NCI-H1436 (cell line): ENCODE results near the gene KCTD13.
A peak's percentile ranks its signal among the peaks of the same experiment; 100 is the strongest.
"Not testable (repeated sequence)": the region's sequence is repeated elsewhere in the genome, so short reads cannot be mapped to it uniquely, and the experiment has no call there.

Experiments used
- DNase-seq: peaks from one replicate; lab custom pipeline; 2025; lab: John Stamatoyannopoulos, UW

The KCTD13 gene

DNA sequence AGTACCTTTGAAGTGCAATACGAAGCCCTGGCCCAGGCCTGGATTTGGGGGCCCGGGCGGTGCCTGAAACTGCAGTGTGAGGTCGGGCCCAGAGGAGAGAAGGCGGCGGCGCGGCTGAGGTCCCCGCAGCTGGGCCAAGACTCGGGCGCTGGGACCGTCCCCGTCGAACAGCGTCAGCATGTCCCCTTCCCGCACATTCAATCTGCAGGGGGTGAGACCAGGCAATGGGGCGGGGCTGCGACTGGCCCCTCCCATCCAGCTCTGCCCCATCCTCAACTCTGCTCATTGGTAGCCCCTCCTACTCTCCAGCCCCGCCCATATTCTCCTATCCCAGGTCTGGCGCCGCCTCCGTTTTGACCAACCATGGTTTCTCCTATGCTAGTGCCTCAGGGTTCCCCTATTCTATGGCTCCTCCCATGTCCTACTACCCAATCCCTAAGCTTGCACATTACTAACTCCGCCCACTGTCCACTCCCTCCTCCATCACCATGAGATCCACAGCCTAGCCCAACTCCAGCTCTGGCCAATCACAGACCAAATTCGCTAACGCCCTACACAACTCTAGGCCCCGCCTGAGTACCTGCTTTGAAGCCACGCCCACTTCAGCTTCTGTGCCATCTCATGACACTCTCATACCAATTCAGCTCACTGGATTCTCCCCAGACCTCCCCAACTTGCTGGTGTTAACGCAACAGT lies 48.6 kb downstream of the KCTD13 start:
- no peak for DNase-seq

DNA sequence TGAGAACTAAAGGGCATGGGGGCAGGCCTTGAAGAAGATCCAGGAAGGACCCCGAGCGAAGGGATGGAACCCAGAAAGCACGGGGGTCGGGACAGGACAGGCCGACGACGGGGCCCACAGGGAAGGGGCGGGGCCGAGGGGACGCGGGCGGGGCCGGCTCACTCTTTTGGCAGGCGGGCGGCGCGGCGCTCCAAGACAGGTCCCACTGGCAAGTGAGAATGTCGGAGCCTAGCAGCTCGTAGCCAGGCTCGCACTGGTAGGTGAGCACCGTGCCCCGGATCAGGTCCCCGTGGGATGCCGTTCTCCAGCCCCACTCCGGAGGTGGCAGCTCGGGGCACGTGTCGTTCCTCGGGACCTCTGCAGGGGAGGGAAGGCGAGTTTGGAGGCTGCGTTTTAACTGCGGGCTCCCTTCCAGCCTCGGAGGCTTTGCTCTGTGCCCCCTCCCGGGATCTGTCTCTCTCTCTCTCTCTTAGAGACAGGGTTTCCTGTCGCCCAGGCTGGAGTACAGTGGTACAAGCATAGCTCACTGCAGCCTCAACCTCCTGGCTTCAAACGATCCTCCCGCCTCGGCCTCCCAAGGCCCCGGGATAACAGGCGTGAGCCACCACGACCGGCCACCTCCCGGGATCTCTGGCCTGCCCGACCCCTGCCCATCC lies 49.3 kb downstream of the KCTD13 start:
- DNase-seq, result no peak

DNA sequence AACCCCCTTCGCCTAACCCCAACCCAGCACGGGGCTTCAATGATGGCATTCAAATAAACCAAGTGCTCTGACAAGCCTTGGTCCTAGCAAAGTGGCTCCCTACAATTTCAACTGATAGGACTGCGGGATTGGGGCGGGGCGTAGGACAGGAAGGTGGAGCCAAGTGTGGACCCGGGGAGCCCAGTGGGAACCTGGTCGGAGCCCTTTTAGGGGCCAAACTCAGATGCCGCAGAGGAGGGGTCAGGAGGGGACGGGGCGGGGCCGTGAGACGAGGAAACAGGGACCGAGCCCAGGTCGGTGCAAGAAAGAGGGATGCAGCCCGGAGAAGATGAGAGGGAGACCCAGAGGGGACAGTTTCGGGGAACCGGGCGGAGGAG lies 49.8 kb downstream of the KCTD13 start:
- no peak for DNase-seq

DNA sequence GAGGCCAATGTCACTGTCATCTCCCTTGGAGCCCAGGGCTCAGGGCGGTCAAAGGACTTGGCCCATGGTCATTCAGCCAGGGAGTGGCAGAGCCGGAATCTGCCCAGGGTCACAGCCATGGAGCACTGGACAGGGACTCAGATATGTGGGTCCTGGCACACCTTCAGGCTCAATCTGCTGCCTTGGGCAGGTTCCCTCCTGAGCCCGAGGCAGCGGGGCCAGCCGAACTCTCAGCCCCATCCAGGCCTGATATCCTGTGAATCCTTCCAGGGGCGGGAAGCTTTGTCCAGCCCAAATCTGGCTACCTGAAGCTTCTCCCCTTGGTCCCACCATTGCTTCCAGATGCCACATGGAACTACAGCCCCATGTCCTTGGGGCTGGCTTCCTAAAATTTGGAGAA lies 50.8 kb downstream of the KCTD13 start:
- DNase-seq, result no peak

DNA sequence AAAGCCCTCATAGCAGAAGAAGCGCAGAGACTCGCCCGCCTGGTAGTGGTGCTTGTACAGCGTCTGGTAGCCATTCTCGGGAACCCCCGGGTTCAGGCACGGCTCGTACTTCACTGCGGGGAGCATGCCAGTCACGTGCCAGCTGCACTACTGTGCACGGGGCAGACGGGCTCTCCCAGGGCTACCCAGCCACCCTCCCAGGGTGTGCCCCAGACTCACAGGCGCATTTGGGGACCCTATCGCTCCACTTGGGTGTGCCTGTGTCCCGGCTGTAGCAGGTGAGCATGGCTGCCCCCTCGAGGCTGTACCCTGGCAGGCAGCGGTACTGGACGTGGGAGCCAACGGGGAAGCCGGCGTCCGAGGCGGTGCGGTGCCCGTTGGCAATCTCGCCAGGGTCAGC lies 52.7 kb downstream of the KCTD13 start:
- DNase-seq, result no peak

DNA sequence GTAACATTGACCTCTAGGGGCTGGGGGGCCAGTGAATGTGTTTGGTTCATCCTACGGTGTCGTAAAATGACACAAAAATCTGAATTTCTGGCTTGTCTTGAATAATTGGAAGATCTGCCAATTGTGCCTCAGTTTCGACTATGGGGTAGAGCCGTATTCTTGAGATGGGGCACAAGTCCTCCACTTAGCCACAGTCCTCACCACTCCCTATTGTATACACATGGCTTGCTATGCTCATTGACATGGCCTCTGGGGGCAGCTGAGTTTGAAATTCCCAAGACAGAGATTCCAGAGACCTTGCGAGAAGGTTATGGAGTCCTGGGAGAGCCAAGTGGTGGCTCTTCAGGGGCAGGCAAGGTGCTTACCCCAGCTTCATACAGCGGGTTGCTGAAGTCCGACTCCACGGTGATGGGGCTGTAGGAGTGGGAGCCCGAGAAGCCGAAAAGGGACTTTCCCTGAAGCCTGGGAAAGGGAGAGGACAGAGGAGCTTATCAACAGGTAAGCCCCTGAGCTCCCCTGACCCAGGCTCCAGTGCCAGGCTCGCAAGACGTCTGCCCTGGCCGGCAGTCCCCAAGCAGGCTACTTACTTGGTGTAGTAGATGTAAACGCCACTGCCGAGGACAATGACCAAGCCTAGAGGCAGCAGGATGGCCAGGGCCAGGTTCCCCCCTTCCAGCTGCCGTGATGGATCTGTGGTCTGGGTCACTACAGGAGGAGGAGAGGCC lies 54.0 kb downstream of the KCTD13 start:
- no peak for DNase-seq

DNA sequence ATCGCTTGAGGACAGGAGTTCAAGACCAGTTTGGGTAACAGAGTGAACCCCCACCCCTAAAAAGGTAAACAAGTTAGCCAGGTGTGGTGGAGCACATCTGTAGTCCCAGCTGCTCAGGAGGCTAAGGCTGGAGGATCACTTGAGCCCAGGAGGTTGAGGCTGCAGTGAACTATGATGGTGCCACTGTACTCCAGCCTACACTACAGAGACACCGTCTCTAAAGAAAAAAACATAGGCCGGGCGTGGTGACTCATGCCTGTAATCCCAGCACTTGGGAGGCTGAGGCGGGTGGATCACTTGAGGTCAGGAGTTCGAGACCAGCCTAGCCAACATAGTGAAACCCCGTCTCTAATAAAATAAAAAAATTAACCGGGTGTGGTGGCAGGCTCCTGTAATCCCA lies 57.0 kb downstream of the KCTD13 start:
- not testable (repeated sequence) for DNase-seq

DNA sequence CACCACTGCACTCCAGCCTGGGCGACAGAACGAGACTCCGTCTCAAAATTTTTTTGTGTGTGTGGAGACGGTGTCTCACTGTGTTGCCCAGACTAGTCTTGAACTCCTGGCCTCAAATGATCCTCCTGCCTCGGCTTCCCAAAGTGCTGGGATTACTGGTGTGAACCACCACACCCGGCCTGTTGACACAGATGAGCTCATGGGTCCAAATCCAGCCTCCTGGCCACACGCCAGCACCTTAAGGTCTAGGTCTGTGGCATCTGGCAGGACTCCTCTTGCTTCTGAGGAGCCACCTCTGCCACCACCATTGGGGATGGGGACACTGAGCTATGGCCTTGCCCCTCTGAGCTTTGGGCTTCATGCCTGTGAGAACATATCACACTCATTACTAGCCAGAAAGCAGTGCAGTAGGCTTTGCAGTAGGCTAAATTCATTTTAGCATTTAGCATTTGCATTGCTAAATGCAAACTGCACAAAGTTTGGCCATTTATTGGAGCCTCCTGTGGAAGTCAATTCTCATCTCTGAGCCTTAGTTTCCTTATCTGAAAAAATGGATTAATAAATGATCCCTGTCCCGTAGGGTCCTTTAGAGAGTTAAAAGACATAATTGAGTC lies 57.5 kb downstream of the KCTD13 start:
- no peak for DNase-seq

DNA sequence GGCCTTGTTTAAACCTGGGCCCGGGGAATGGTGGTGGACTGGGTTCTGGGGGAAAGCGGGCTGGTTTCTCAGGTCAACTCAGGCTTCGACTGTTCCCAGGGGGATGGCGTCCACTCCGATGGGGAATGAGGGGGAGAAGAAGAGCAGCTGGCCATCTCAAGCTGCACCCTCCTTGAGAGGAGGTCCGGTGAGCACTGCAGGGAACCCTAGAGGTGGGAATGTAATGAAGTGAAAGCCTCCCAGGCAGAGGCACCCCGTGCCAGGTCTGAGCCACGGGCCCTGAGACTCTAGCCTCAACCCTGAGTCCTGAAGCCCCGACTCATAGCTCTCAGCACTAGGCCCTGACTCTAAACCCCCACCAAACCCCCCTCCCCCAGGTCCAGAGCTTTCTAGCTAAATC lies 61.8 kb downstream of the KCTD13 start:
- DNase-seq, result no peak

DNA sequence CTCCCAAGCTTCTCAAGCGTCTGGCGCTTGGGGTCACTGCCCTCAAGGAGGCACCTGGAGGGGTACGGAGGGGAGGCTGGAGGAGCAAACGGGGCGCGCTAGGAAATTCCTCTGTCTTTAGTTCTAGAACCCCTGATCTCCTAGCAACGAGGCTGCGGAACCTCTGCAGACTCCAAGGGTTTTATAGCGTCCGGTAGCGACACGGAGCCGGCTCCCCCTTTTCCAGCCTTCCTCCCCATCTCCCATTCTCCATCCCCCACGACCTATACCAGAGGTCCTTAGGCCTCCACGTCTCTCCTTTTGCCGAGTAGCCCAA lies 62.4 kb downstream of the KCTD13 start:
- DNase-seq, result no peak

DNA sequence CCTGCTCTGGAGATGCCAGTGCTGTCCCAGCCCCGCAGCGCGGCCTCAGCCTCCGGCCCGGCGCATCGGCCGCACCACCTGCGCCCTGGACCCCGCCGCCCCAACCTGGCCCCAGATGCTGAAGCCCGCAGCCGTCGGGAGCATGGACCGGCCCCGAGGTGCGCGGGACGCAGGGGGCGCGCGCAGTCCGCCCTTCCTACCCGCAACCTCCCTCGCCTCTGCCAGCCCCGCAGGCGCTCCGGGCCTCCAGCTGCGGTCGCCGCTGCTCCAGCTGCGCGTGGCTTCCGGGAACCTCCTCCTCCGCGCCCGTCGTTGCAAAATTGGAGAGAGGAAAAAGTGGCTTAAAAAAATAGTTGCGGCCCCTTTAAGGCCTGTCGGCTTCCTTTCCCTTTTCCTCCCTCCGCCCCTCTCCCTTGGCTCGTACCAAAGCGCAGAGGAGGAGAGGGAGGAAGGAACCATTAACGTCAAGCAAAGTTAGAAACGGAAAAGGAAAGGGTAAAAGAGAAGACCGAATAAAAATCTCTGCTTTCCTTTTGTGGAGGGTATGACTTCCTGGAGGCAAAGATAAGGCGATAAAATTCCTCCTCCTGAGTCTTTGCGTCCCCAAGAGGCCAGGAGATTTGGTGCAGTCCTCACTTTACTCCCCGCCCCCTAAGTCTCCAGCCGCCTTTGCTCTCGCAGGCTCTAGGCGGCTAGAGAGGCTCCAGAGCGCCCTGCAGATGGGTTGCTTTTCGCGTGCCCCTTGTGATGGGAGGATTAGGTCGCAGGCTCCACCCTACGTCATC lies 63.0 kb downstream of the KCTD13 start, which contains the start of gene CDIPT:
Gene CDIPT, minus strand, starts transcription at position 343 of the 785 bp plus-strand sequence. CDS start 369 bp downstream, outside the sequence.
- DNase-seq, result peak; percentile 95

DNA sequence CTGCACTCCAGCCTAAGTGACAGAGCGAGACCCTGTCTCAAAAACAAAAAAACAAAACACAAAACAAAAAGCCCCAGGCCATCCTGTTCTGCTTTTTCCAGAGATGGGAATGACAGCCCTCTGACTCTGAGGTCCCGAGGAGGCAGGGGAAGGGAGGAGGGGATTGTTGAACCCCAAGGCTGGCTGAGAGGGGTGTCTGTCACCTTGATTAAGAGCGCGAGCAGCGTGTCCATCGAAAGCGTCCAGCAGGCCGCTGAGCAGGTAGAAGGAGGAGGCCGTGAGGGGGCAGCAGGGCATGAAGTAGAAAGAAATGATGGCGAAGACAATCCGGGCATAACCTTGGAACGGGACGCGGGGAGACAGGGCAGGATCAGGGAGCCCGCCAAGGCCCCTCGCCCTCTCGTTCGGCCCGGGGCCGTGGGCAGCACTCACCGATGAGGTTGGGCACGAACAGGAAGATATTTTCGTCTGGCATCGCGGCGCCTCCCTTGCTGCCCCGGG lies 63.6 kb downstream of the KCTD13 start:
- DNase-seq, result no peak

DNA sequence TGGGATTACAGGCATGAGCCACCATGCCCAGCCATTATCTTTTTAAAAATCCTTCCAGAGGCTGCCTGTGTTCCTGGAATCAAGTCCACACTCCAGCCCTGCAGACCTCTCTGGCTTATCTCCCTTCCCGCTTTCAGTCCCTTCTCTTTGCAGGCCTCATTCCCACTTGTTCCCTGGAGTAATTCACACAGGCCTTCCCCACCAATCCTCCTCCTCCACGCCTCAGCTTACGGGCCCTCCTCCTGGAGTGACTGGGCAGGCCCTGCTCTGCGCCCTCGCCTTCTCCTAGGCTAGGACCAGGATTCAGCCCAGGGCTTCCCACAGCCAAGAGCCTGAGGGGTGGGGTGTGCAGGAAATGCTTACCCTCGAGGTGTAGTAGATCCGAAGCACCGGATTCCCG lies 65.8 kb downstream of the KCTD13 start:
- no peak for DNase-seq

DNA sequence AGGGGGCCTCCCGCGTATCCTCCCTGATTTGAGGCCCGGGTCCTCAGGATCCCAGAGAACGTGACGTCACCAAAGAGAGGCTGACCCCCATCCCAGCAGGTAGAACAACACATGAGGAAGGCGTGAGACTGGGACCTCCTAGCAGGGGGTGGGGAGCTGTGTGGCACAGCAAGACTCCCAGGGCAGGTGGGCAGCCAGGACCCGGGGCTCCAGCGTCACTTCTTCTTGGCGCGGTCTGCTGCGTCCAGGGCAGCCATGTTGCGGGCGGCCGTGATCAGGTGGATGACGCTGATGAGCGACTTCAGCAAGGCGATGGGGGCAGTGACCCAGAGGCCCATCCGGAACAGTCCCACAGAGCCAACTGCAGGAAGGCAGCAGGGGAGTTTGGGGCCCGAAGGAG lies 67.1 kb downstream of the KCTD13 start:
- no peak for DNase-seq

DNA sequence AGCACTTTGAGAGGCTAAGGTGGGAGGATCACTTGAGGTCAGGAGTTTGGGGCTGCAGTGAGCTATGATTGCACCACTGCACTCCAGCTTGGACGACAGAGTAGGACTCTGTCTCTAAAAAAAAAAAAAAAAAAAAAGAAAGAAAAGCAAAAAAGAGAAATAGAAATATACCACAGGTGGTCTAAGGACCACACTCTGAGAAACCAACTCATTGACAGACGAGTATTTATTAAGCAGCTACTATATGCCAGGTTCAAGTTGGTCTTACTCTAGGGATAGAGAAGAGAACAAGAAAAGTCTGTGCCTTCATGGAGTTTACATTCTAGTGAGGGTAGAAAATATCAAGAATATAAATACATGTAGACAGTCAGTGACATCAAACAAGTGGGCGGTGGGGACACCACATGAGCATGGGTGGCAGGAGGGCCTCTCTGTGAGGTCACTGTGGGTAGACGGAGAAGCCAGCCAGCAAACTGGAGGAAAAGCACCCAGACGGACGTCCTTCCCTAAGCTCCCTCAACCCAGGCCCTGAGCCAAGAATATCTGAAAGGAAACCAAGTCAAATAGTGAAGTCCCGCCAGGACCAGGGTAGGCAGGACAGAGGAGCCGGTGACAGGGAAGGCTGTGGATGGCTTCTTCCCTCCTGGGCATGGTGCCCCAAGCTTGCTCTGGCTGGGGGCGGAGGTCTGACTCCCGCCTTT lies 67.7 kb downstream of the KCTD13 start:
- DNase-seq, result no peak

DNA sequence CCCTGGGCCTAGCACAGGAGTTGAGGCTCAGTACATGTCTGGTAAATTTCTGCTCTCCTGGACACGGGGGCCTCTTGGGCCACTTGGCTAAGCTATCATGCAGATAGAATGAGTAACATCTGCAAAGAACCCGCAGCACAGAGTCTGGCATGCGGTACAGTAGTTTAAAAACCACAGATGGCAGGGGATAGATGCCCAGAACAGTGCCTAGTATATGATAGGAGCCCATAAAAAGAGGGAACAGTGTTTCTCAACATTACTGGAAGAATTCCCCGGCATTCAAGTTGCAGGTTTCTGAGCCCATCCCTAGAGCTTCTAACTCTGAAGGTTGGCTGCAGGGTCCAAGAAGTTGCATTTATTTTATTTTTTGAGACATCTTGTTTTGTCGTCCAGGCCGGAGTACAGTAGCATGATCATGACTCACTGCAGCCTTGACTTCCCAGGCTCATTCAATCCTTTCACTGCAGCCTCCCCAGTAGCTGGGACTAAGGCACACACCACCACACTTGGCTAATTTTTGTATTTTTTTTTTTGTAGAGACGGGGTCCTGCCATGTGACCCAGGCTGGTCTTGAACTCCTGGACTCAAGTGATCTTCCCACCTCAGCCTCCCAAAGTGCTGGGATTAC lies 68.8 kb downstream of the KCTD13 start:
- DNase-seq, result no peak
